ENCODE data around the gene VPS13A. TPM values are rescaled to one million over a fixed set of nuclear protein-coding genes. Genes with fewer than 3 reads are reported as not detected.

The VPS13A gene
- total RNA-seq, 1 experiment from 2014 or later: 31.5 TPM

DNA sequence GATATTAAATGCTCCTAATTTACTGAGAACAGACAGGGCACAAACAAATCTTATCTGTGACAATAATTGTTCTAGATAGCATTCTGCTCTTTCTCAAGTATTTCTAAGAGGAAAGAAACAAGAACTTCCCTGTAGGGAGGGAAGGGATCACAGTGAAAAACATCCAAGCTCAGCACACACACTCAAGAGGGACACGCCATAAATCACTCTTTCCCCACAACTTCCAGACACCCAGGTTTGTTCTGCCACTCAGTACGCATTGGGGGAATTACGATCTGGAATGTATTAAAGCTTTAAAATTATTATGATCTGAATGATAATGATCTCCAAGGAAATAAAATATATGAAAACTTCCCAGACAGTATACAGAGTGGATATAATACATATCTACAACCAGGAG lies 249.4 kb downstream of the VPS13A start:
- DNase-seq (ENCODE audit: low spot score): no peak
- POLR2A ChIA-PET: no interaction called here
- no peaks in the 10 kb centered on the region for H3K27me3 Mint-ChIP-seq (ENCODE audit: low read depth)
- ATAC-seq: no peak
- H3K4me1 Mint-ChIP-seq: no peaks in the 10 kb centered on the region
- H3K36me3 Mint-ChIP-seq: peaks cover 39% of the 10 kb centered on the region
- no peaks in the 10 kb centered on the region for H3K9me3 Mint-ChIP-seq
- H3K27ac Mint-ChIP-seq: no peak overlapping the region
- TF ChIP-seq, protein P1, sequence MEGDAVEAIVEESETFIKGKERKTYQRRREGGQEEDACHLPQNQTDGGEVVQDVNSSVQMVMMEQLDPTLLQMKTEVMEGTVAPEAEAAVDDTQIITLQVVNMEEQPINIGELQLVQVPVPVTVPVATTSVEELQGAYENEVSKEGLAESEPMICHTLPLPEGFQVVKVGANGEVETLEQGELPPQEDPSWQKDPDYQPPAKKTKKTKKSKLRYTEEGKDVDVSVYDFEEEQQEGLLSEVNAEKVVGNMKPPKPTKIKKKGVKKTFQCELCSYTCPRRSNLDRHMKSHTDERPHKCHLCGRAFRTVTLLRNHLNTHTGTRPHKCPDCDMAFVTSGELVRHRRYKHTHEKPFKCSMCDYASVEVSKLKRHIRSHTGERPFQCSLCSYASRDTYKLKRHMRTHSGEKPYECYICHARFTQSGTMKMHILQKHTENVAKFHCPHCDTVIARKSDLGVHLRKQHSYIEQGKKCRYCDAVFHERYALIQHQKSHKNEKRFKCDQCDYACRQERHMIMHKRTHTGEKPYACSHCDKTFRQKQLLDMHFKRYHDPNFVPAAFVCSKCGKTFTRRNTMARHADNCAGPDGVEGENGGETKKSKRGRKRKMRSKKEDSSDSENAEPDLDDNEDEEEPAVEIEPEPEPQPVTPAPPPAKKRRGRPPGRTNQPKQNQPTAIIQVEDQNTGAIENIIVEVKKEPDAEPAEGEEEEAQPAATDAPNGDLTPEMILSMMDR (IDR thresholded peaks at IDR 0.05): no peak
- TF ChIP-seq ZNF219 (CRISPR knock-in tag; IDR thresholded peaks at IDR 0.05; ENCODE audit: borderline replicate concordance) (no peak), RORB (CRISPR knock-in tag; IDR thresholded peaks at IDR 0.05) (no peak), GRHL2 (CRISPR knock-in tag; IDR thresholded peaks at IDR 0.05; ENCODE audit: insufficient replicate concordance, severe bottlenecking) (no peak), TP53 (CRISPR knock-in tag; IDR thresholded peaks at IDR 0.05) (no peak), USF1 (CRISPR knock-in tag; IDR thresholded peaks at IDR 0.05) (no peak), ESRRA (CRISPR knock-in tag; IDR thresholded peaks at IDR 0.05; ENCODE audit: borderline replicate concordance) (no peak), NR3C1 (CRISPR knock-in tag; conservative IDR thresholded peaks at IDR 0.05; ENCODE audit: low read depth) (no peak), SMAD3 (CRISPR knock-in tag; IDR thresholded peaks at IDR 0.05; ENCODE audit: borderline replicate concordance) (no peak), MLX (CRISPR knock-in tag; IDR thresholded peaks at IDR 0.05) (no peak), SOX15 (CRISPR knock-in tag; IDR thresholded peaks at IDR 0.05) (no peak), FOXJ3 (CRISPR knock-in tag; IDR thresholded peaks at IDR 0.05; ENCODE audit: borderline replicate concordance) (no peak), ATF2 (CRISPR knock-in tag; IDR thresholded peaks at IDR 0.05; ENCODE audit: borderline replicate concordance, low read depth) (no peak)
- TF ChIP-seq, protein P2, sequence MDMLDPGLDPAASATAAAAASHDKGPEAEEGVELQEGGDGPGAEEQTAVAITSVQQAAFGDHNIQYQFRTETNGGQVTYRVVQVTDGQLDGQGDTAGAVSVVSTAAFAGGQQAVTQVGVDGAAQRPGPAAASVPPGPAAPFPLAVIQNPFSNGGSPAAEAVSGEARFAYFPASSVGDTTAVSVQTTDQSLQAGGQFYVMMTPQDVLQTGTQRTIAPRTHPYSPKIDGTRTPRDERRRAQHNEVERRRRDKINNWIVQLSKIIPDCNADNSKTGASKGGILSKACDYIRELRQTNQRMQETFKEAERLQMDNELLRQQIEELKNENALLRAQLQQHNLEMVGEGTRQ (CRISPR knock-in tag; IDR thresholded peaks at IDR 0.05): no peak
- TF ChIP-seq, protein P3, sequence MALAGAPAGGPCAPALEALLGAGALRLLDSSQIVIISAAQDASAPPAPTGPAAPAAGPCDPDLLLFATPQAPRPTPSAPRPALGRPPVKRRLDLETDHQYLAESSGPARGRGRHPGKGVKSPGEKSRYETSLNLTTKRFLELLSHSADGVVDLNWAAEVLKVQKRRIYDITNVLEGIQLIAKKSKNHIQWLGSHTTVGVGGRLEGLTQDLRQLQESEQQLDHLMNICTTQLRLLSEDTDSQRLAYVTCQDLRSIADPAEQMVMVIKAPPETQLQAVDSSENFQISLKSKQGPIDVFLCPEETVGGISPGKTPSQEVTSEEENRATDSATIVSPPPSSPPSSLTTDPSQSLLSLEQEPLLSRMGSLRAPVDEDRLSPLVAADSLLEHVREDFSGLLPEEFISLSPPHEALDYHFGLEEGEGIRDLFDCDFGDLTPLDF (CRISPR knock-in tag; IDR thresholded peaks at IDR 0.05): no peak
- TF ChIP-seq, protein P4, sequence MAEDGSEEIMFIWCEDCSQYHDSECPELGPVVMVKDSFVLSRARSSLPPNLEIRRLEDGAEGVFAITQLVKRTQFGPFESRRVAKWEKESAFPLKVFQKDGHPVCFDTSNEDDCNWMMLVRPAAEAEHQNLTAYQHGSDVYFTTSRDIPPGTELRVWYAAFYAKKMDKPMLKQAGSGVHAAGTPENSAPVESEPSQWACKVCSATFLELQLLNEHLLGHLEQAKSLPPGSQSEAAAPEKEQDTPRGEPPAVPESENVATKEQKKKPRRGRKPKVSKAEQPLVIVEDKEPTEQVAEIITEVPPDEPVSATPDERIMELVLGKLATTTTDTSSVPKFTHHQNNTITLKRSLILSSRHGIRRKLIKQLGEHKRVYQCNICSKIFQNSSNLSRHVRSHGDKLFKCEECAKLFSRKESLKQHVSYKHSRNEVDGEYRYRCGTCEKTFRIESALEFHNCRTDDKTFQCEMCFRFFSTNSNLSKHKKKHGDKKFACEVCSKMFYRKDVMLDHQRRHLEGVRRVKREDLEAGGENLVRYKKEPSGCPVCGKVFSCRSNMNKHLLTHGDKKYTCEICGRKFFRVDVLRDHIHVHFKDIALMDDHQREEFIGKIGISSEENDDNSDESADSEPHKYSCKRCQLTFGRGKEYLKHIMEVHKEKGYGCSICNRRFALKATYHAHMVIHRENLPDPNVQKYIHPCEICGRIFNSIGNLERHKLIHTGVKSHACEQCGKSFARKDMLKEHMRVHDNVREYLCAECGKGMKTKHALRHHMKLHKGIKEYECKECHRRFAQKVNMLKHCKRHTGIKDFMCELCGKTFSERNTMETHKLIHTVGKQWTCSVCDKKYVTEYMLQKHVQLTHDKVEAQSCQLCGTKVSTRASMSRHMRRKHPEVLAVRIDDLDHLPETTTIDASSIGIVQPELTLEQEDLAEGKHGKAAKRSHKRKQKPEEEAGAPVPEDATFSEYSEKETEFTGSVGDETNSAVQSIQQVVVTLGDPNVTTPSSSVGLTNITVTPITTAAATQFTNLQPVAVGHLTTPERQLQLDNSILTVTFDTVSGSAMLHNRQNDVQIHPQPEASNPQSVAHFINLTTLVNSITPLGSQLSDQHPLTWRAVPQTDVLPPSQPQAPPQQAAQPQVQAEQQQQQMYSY (CRISPR knock-in tag; IDR thresholded peaks at IDR 0.05): no peak
- TF ChIP-seq, protein P5, sequence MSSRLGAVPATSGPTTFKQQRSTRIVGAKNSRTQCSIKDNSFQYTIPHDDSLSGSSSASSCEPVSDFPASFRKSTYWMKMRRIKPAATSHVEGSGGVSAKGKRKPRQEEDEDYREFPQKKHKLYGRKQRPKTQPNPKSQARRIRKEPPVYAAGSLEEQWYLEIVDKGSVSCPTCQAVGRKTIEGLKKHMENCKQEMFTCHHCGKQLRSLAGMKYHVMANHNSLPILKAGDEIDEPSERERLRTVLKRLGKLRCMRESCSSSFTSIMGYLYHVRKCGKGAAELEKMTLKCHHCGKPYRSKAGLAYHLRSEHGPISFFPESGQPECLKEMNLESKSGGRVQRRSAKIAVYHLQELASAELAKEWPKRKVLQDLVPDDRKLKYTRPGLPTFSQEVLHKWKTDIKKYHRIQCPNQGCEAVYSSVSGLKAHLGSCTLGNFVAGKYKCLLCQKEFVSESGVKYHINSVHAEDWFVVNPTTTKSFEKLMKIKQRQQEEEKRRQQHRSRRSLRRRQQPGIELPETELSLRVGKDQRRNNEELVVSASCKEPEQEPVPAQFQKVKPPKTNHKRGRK (CRISPR knock-in tag; IDR thresholded peaks at IDR 0.05; ENCODE audit: borderline replicate concordance): no peak
- TF ChIP-seq, protein P6, sequence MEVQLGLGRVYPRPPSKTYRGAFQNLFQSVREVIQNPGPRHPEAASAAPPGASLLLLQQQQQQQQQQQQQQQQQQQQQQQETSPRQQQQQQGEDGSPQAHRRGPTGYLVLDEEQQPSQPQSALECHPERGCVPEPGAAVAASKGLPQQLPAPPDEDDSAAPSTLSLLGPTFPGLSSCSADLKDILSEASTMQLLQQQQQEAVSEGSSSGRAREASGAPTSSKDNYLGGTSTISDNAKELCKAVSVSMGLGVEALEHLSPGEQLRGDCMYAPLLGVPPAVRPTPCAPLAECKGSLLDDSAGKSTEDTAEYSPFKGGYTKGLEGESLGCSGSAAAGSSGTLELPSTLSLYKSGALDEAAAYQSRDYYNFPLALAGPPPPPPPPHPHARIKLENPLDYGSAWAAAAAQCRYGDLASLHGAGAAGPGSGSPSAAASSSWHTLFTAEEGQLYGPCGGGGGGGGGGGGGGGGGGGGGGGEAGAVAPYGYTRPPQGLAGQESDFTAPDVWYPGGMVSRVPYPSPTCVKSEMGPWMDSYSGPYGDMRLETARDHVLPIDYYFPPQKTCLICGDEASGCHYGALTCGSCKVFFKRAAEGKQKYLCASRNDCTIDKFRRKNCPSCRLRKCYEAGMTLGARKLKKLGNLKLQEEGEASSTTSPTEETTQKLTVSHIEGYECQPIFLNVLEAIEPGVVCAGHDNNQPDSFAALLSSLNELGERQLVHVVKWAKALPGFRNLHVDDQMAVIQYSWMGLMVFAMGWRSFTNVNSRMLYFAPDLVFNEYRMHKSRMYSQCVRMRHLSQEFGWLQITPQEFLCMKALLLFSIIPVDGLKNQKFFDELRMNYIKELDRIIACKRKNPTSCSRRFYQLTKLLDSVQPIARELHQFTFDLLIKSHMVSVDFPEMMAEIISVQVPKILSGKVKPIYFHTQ (CRISPR knock-in tag; IDR thresholded peaks at IDR 0.05): no peak
- TF ChIP-seq, protein P7, sequence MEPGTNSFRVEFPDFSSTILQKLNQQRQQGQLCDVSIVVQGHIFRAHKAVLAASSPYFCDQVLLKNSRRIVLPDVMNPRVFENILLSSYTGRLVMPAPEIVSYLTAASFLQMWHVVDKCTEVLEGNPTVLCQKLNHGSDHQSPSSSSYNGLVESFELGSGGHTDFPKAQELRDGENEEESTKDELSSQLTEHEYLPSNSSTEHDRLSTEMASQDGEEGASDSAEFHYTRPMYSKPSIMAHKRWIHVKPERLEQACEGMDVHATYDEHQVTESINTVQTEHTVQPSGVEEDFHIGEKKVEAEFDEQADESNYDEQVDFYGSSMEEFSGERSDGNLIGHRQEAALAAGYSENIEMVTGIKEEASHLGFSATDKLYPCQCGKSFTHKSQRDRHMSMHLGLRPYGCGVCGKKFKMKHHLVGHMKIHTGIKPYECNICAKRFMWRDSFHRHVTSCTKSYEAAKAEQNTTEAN (CRISPR knock-in tag; IDR thresholded peaks at IDR 0.05): no peak
- CTCF ChIA-PET: interaction anchor here (1.0 kb wide), 1 partner anchor 37 kb away, joined by 3 read pairs; no protein-coding TSS in a partner anchor
- no peak overlapping the region for H3K4me3 Mint-ChIP-seq

Measured in WTC11 (cell line).